GM21447 (cell line): Measurements from ENCODE around the gene ERO1B.

Source experiments
- ATAC-seq: cut with Tn5 transposase; IDR thresholded peaks from one replicate; pipeline ENCODE4 v1.9.1; 2021; ENCODE audit not compliant: unreplicated experiment

Gene ERO1B

DNA sequence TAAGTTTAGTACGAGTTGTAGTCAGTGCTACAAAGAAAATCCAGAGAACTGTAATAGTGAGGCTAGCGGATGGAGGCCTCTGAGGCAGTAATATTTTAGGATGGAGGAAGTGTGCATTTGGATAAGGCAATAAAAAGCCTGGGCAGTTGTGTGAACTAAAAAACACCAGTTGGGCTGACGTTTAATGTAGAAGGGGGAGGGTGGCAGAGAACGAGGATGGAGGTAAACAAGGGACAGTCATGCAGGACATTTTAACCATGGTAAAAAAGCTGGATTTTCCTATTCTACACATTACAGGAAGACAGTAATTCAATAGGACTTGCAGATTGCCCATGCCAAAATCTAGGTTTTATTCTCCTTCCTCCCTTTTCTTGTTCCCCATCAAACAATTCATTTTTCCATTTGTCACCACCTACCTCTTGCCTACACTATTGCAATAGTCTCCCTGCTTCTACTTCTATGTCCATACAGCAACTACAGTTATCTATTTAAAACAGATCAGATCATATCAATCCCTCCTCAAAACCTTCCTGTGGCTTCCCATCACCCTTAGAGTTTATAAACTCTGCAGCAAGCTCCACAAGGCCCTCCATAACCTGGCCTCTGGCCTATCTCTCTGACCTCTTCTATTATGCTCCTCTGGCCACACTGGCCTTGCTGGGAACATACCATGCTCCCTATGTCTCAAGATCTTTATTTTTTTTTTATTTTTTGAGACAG is 27.7 kb downstream of the ERO1B start:
- no peak for ATAC-seq

DNA sequence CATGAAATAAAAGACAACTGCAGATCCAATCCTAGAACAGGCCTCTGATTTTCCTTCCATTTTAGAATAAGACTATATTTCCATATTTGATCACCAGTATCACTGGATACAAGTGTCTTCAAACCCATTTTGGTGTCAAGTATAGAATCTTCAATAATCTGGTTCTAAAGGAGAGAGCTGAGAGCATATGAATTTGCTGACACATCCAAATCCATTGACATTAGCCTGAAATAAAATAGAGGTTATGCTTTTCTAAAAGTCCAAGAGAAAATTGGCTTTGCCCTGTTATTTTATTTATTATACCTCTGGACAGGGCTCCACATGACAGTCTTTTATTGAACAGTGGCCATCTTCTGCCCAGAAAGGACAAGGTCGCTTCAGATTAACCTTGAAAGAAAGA is 28.6 kb downstream of the ERO1B start:
- no peak for ATAC-seq

DNA sequence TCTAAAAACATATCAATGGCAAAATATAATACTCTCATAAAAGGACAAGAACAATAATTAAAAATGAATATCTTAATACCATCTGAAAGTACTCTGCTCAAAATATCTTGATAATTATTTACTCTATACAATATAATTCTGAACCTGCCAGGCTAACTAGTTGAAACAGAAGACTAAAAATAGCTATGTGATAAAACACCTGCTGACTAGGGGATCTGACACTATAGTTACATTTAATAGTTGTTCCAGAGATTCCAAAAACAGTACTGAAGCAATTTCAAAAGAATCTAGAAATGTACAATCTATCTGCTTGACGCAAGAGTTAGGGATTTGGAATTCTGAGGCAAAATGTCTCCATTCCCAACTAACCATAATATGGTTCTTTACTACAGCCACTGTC is 30.2 kb downstream of the ERO1B start:
- ATAC-seq, result no peak

DNA sequence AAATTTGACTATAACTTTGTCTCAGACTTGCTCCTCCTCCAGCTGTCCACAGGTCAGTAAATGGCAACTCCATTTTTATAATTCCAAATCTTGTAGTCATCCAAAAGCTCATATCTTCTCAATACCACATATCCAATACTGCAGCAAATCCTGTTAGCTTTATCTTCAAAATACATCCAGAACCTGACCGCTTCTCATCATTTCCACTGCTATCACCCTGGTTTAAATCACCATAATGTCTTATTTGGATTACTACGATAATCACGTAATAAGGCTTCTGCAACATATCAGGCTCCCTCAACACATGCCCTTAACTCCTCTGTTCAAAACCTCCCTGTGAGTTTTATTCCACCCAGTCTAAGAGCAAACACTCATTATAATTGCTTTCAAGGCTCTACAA is 34.5 kb downstream of the ERO1B start:
- no peak for ATAC-seq

DNA sequence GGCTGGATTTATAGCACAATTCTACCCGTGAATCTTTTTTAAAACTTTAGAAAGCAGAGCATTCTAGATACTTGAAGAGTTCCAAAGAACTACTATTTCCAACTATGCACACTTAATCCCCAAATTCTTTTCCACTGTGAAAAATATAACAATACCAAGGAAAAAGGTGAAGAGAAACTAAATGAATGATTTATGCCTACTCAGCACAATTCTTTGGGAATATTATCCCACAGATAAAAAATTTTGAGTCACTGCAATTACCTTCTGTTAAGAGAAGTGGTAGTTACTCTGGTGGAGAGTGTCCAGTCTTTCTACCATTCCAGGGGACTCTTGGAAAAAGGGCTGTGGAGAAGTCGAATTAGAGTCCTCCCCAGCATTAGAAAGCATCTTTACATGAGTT is 39.2 kb downstream of the ERO1B start:
- no peak for ATAC-seq

DNA sequence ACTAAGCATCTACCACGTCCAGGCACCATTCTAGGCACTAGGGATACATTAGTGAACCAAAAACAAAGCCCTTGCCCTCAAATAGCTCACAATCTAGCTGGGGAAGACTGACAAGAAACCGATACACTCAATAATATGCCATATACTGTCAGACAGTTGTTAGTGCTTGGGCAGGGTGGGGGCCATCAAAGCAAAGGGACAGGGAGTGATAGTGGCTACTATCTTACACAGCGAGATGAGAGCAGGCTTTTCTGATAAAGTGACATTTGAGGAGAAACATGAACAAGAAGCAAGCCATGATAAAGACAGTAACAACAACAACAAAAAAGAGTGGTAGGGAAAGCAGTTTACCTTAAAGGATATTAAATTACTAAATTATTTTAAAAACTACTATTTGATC is 41.1 kb downstream of the ERO1B start:
- no peak for ATAC-seq

DNA sequence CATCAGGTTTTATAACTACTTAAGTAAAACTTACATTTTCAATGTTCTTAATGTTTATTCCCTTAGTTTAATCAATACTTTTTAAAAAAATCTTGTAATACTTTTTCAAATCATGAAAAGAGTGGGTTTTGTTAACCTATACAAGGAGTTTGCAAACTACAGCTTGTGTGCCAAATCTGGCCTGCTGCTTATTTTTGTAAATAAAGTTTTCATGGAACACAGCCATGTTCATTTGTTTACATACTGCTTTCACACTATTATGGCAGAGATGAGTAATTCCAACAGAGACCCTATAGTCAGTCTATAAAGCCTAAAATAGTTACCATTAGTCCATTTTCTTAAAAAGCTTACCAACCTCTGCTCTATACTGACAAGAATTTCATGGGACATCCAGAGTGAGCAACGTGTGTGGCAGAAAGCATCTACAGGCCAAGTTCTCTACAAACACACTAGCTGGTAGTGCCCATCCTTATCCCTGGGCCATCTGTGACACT is 42.6 kb downstream of the ERO1B start:
- ATAC-seq, result no peak

DNA sequence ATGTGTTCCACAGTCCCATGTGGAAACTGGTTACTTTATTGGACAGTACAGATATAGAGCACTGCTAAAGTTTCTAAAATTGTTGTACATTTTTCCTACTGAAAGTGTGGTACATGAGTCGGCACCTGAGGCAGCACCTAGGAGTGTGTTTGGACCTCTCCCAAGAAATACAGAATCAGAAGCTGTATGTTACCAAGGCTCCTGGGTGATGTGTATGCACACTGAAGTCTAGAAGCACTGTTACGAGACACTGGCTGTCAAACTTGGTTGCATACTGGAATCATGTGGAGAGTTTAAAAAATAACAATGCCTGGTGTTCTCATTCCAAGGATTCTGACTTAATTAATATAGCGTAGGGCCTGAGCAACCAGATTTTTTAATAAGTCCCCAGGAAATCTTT is 46.6 kb downstream of the ERO1B start:
- no peak for ATAC-seq

DNA sequence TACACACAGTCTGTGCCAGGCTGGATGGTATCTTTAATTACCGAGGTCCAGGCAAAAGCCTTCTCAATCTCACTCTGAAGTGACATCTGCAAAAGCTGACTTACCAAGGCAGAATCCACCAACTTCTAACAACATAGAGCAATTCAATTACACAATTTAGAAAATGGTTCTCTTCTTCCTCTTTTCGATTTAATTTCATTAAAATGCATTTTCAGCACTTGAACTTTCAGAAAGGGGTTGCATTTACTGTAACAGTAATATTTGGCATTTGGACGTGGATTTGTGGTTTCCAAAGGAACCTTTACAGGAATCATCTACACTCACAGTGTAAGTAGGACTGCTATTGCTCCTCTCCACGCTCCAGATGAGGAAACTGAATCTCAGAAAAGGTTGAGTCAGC is 53.3 kb downstream of the ERO1B start:
- no peak for ATAC-seq

DNA sequence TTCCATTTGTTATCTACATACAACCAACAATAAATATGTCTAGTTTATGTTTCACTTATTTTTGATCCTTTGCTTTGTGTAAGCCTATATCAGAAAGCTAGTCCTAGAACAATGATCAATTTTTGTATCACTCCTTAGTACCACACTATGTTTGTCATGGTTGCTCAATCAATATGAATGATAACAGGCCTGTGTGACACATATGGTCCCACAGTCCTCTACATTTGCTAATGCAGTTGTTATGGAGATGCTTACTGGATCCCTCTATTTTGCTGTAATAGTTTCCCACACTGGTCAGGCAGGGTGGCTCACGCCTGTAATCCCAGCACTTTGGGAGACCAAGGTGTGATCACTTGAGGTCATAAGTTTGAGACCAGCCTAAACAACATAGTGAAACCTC is 59.1 kb downstream of the ERO1B start:
- no peak for ATAC-seq

DNA sequence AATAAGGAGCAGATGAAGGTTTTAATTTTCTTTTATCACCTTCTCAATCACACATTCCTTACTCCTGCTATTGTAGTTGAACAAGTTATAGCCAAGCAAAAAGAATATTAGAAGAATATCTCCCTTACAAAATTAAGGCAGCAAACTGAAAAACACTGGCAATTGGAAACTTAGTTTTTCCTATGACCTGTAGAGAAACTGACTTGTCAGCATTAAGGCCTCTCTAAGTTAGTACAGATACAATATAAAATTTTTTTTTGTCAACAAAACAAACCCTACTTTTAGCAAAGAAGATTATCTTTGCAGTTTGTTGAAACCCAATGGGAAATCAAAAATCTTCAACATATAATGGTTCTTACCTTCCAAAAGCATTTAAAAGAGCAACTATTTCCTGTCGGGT is 61.3 kb downstream of the ERO1B start:
- ATAC-seq, result no peak

DNA sequence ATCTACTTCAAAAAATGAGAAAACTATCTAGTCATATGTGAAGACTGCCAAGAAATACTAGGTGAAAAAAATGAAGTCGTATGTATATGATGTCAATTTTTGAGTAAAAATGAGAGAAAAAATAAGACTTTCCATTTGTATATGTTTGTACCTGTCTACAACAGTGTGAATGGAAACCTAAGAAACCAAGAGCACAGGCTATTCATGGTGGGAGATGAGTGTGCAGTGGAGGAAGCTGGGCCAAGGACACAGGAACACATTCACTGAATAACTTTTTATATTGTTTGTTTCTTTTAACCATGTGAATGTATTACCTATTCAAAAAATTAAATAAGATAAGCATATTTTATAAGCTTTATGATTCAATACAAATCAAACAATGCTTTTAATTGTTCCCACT is 67.0 kb downstream of the ERO1B start:
- no peak for ATAC-seq

DNA sequence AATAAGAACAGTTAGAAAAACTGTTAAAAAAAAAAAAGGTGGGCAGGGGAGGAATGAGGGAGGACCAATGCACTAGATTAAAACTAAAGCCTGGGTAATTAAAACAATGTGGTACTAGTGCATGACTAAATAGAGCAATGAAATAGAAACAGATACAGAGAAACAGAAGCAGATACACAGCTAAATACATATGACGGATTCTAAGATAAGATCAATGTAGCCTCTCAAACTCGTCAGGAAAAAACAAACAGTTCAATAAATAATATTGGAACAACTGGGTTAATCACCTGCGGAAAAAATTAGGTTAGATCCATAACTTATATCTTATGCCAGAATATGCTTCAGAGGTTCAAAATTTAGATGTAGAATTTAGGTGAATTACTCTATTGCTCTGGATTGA is 68.2 kb downstream of the ERO1B start:
- no peak for ATAC-seq

DNA sequence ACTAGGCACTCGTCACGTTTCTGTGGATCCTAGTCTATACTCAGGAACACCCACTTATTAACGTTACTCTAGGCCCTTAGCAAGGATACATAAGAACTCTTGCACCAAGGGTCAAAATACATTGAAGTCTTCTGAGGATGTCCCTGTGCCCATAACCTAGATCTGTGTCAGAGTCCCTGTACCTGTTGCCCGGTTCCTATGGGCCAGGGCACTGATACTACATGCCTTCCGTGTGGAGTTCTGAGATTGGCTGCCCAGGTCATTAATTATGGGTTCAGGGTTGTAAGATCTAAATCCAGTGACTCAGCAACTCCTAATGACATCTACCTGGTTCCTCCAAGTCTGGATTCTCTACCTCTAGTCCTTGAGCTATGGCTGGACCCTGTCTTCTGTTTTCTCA is 69.9 kb downstream of the ERO1B start:
- ATAC-seq, result no peak

DNA sequence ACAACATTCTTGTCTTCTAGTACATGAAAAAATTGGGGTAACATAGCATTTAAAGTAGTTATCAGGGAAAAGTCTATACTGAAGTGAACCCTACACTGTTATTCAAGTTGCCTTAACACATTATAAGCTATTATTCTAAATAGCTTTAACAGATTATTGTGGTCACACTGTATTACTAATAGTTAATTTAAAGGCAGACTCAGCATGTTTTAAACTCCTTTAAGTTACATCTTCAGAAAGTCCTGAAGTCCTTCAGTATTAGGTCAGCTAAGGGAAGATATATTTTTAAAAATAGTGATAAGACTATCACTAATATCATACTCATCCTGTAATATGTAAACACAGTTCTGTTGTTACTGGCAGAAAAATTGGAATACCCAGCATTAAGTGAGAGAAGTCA is 72.0 kb downstream of the ERO1B start:
- ATAC-seq, result no peak

DNA sequence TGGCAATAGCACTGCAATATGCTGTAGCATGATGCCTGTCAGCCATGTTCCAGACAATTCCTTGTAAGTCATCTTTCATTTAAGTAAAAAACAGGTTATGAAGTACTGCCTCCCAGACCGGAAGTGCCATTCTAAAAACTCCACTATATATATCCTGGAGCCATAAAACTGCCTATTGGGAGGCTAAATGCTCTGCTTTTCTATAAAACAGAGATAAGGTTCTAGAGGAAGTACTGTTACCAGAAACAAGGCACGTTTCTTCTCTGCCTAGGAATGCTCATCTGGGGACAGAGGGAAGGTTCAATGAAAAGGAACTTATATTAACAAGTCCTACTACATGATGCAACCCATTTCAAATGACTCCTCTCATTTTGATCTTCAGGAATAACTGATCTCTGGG is 72.6 kb downstream of the ERO1B start:
- no peak for ATAC-seq

DNA sequence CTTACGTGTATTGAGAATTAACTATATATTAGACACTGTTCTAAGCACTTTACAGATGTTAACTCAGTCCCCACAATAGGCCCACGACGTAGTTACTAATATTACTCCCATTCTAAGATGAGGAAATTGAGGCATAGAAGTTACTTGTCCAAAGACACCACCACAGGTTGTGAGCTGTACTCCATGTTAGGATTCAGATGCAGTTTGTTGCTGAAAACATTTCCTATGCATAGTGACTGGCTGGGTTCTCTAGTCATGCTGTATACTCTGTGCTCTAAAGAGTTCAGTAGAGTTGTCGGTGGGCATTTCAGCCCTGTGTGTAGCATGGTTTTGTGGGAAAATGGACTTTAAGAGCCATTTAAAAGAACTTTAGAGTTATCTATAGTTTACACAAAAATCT is 74.2 kb downstream of the ERO1B start:
- ATAC-seq, result no peak

DNA sequence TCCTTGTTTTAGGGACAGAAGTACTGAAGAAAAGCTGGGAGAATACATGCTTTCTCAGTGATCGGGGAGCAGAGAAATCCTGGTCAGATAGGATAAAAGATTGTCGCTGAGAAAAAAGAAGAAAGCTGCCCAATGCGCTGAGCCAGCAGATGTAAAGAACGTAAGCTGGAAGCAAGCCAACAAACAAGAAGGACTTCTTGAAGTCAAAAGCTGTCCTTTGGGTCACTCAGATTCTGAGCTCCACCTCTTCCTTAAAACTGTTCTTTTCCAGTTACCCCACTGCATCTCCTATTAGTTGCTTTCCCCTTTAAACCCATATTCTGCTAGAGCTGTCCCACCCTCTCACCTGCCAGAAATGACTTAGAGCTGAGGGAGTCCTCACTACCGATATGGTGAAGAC is 74.6 kb downstream of the ERO1B start:
- ATAC-seq, result no peak

DNA sequence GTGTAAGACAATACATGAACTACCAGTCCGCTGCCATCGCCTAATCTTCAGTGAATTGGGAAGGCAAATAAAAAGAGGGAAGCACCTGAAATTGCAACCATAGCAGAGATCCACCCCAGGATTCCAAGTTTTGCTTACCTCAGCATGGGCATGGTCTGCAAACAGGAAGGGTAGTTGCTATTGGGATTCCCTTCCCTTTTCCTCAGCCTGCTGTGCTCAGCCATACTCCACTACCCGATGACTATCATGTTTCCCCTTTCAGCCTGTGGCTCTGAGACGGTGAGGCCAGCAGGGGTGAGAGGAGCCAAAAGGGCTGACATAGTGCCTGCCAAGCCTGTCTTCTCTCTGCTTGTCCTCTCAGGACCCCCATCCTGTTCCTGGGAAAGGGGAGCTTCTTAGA is 75.2 kb downstream of the ERO1B start:
- ATAC-seq, result no peak

DNA sequence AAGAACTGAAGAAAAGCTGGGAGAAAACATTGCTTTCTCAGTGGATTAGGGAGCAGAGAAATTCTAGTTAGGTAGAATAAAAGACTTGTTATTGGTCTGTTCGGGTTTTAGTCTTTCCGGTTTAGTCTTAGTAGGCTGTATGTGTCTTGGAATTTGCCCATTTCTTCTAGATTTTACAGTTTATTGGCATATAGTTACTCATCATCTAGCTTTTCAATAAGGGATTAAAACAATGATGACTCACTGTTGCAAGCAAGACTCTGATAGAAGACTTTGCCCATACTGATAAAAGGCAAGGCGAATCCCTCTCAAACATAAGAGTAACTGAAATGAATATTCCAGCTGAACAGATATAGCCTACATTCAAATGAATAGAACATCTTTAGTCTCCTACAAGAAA is 77.1 kb downstream of the ERO1B start:
- ATAC-seq, result no peak

DNA sequence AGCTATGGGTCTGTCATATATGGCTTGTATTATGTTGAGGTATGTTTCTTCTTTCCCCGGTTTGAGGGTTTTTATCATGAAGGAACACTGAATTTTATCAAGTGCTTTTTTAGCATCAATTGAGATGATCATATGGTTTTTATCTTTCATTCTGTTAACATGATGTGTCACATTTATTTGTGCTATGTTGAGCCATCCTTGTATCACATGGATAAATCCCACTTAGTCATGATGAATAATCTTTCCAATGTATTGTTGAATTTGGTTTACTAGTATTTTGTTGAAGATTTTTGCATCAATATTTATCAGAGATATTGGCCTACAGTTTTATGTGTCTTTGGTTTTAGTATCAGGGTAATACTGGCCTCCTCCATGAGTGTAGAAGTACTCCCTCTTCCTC is 77.7 kb downstream of the ERO1B start:
- no peak for ATAC-seq

DNA sequence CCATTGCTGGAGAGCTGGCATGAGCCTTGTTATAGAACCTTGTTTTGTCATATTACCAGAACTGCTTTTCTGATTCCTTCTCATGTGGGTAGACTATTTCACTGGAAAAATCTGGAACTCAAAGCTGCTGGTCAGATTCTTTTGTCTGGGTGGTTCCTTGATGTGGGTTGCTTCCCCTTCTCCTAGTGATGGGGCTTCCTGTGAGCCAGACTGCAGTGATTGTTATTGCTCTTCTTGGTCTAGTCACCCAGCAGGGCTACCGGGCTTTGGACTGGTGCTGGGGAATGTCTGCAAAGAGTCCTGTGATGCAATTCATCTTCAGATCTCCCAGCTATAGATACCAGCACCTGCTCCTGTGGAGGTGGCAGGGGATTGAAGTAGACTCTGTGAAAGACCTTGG is 80.0 kb downstream of the ERO1B start:
- no peak for ATAC-seq

DNA sequence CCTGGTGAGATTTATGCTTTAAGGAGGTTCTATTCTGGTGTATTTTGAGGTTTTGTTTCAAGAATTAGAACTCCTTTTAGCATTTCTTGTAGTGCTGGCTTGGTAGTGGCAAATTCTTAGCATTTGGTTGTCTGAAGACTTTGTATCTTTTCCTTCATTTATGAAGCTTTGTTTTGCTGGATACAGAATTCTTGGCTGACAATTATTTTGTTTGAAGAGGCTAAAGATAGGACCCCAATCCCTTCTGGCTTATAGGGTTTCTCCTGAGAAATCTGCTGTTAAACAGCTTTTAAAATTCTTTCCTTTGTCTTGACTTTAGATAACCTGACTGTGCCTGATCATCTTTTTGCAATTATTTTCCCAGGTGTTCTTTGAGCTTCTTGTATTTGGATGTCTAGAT is 80.8 kb downstream of the ERO1B start:
- no peak for ATAC-seq
